GM21360 (cell line): ENCODE measurements around the gene CCNY.

Experiments
- ATAC-seq: cut with Tn5 transposase; IDR thresholded peaks from one replicate; pipeline ENCODE4 v1.9.1; 2021; ENCODE audit warnings: mild to moderate bottlenecking, moderate library complexity; ENCODE audit not compliant: unreplicated experiment

CCNY gene

GRCh38 chr10:35467186-35467585 lies 130.9 kb downstream of the CCNY start:
- no peak for ATAC-seq

- ATAC-seq = no peak
These were observed 134.1 kb downstream of the CCNY start for GRCh38 chr10:35470248-35470924.

GRCh38 chr10:35470925-35471315 lies 134.6 kb downstream of the CCNY start:
- no peak for ATAC-seq

DNA sequence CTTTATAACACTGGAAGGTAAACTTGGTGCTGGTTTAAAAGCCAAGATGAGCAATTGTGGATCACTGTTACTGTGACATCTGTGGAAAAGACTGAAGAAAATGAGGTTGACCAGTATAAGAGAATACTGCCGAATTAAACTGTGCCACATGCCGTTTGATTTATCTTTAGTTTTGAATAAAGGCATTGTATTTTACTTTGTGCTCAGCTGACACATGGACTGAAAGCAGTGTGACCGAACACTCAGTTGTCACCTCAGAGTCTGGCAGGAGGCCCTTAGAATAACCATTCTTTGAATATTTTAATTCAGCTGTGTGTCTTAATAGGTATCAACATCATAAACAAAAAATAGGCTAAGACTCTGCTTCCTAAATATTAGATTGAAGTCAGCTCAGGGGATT lies 135.1 kb downstream of the CCNY start:
- ATAC-seq = no peak

DNA sequence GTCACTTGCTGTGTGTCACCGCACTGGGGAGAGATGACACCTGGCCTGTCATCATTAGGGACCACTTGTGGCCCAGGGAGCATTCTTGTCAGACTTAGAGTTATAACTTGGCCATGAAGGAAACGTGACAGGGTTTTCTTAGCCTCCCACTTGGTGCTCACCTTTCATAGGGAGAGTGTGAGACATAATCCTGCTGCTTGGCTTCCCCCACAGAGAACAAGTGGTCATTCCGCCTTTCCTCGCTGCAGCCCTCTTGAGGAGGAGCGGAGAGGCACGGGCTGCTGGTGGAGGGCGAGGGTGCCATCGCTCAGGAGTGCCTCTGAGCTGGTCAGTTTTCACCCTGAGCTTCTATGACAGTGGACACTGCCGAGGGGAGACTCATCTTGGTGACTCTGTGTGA lies 143.8 kb downstream of the CCNY start:
- no peak for ATAC-seq

DNA sequence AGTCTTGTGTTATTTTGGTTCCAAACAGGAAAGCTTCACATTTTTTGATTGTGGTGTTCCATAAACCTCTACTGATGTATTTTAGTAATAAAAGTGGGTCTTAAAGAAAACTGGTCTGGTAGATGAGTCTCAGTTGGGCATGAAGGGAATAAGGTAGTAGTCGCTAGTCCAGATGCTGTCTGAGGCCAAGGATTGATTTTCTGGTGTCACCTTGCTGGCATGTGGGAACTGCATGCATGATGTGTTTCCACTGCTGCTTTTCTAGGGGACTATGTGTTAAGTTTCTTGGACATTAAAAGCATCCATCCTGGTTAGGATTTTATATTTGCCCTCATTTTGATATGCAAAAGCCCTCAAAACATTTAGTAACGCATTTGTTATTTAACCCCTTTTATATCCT lies 145.1 kb downstream of the CCNY start:
- ATAC-seq = no peak

DNA sequence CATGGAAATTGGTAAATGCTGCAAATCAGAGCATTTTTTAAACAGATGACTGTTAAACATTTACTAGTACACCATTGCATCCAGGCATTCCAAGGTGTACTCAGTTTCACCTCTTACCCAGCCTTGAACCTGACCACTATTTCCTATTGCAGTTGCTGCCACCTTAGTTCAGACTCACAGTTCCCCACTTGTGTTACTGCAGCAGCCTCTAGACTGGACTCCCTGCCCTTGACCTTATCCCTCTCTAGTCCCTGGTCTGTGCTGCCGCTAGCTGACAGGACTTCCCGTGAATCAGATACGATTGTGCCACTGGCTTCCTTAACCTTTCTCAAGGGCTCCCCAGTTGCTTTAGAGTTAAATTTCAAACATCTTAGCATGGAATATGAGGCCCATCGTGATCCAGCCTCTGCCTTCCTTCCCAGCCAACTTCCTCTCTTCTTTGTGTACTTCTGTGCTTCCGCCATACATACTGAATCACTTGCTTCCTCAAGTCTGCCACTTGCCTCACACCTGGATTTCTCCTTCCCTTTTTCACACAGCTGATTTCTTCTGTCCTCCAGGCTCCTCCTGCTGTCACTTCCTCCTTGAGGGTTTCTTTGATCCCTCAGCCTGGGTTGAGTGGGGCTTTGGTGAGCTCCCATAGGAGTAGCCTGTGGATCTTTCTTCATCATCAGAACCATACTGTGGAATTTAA lies 150.1 kb downstream of the CCNY start:
- no peak for ATAC-seq

DNA sequence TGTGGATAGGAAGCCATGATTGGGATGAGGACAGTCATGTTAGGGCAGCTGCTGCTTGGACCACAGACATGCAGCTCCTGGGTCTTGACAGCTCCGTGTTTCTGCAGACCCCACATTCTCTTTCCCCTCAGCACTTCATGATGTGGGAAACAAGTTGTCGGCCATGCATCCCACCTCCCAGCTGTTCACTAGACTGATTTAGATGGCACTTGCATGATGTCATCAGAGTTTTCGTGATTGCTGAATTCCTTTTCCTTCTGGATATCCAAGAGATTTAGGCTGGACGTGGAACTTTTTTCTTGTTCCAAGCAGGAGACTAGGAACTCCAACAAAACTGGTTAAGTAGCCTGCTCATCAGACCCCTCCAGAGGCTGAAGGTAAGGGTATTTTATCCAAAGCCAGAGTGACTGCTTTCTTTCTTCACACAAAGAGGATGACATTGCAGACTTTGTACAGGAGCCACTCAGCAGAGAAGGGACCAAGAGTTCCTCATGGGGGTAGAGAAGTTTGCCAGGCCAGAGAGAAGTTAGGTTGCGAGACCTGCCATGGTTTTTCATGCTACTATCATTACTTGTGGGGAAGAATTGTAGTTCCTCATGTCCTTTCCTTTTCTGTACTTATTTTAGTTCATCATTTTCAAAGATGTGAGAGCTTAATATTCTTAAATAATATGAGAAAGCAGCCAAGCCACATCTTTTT lies 151.2 kb downstream of the CCNY start:
- no peak for ATAC-seq

- no peak for ATAC-seq
These were observed 151.9 kb downstream of the CCNY start for GRCh38 chr10:35488228-35488627.

GRCh38 chr10:35492386-35493195 lies 156.3 kb downstream of the CCNY start:
- ATAC-seq = no peak

DNA sequence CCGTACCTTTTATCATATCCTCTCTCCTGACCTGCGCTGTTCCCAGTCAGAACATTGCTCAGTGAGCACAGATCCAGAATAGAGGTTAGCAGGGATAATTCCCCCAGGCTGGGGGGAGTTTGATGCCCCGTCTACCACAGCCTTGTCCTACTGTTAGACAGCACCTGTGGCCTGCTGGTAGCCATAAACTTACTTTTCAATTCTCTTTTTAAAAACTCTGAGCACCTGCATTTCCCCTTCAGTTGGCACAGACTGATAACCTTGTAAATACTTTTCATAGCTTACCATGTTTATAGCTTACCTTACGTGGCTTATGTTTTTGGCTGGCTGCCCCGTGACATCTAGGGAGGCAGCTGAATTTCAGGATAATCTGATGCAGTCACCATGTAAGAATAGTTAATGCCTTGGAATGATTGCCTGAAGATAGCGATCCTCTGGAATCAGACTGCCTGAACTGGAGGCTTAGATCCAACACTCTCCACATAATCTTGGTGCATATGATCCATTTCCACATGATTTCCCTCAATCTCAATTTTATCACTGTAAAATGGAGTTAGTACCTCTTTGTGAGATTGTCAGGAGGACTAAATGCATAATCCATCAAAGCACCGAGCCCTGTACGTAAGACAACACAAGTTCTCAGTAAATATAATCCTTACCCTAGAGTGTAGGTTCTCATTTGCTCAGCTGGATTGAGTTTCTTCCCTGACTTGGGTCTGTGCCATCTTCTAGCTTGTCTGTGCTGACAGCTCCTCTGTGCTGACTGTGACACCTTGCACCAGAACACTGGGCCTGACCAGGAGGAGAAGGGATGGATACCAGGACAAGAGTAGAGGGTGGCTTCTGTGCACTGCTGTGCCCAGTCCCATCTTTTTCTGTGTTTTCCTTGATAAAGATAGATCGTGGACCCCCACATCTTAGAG lies 157.1 kb downstream of the CCNY start:
- ATAC-seq = no peak

DNA sequence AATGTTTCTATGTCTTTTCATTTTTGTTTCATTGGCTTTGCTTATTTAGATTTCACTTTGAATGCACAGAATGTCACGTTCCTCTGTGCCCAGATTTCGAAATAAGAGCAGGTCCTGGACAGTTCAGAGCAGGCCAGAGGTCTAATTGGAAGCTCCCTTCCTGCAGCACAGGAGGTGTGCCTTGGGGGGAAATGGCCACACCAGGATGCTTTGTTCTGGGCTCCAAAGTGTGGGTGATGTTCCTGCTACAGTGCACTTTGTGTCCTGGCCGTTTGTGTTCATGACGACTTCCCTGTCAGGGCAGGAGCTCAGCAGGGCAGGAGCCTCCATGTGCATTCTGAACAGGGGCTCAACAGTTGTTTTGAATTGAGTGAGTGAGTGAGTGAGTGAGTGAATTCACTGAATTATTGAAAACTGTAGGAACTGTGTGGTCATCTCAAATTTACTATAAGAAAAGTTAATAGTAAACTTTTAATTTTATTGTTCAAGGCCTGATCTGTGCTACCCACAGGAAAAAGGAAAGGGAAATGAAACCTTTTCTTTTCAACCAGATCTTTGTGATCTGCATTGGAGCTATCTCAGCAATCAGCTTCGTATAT lies 159.3 kb downstream of the CCNY start:
- ATAC-seq = peak; percentile 41

DNA sequence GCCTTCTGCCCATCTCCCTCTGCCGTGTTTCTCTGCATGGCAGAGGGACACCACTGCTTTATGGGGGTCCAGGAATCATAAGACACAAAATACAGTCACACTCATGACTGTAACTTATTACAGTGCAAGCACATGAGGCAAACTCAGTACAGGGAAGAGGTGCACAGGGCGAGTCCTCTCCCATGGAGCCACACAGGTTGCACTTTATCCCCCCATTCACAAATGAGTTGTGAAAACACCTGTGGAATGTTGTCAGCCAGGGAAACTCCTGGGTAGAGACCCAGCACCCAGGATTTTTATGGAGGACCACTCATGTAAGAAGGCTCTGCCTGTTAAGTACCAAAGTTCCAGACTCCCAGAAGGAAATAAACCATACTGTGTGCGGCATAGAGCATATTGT lies 161.6 kb downstream of the CCNY start:
- ATAC-seq = no peak

DNA sequence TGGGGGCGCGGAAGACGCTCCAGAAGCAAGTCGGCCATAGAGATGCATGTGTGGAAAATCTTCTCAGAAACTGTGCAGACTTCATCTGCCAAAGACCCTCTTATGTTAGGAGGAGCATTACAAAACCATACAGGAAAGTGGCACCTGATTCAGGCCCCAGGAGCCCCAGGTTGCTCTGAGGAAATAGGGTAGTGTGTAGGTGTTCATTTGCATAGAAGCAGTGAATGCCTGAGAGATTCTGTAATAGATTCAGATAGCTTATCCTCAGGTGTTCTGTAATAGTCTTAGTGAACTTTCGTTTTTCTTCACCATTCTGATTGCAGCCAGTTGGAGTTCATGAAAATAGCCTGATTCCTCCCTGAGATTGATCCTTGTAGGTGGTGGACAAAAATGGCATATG lies 162.4 kb downstream of the CCNY start:
- peak; percentile 70 for ATAC-seq

GRCh38 chr10:35501923-35502322 lies 165.6 kb downstream of the CCNY start:
- ATAC-seq = no peak

DNA sequence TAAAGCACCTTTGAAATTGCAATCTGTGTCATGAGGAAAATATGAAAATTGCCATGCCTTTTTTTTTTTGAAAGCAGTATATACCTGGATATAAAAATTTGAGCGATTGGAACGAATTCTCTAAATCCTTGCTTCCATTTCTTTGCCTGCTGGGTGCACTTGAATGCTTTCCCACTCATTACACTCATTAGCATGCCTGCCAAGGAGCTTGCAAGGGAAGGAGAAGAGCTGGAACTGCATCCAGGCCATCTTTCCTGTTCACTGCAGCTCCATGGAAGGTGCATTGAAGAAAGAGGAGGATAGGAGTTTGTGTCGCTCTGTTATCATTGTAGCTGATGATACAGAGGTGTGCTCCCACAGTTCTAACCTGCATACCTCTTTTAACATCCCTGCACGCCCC lies 166.4 kb downstream of the CCNY start:
- no peak for ATAC-seq

DNA sequence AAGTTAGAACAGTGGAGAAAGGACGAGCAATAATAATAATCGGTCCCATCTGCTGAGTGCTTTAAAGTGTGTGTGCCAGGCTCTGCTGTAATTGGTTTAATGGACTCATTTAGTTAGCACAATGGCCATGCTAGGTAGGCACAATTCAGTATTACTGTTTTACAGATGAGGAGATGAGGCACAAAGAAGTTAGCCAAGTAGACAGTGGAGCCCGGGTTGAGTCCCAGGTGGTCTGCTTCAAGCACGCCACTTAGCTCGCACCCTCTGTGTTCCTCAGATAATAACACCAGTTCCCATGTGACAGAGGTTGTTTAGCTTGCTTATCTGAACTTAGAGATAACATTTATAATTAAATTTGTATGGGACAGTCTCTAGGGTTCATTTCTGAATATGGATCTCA lies 167.3 kb downstream of the CCNY start:
- no peak for ATAC-seq

- ATAC-seq = no peak
These were observed 167.8 kb downstream of the CCNY start for GRCh38 chr10:35504132-35504531.

- no peak for ATAC-seq
These were observed 169.0 kb downstream of the CCNY start for GRCh38 chr10:35505241-35505873.
